Right lobe of liver (tissue), 6 donors: ENCODE results near the gene DLG2. TPM values are rescaled to one million over a fixed set of nuclear protein-coding genes. Genes with fewer than 3 reads are reported as not detected.

Experiments used
- ATAC-seq, 4 donors: fragments of 200-7000 bp; cut with Tn5 transposase; one replicate each; pipeline ENCODE4 v1.9.1; 2020; ENCODE audit warnings: mild to moderate bottlenecking in 4 of 4, moderate library complexity in 4 of 4
- DNase-seq, 3 donors: peaks; one replicate each; pipeline ENCODE4 v3.0.0-alpha.2; 2020
- H3K27ac ChIP-seq, 3 donors: fragments of 200-600 bp; one replicate each; pipeline ENCODE4 v1.8.0; 2022
- H3K27me3 ChIP-seq, 2 donors: fragments of 200-600 bp; one replicate each; pipeline ENCODE4 v1.8.0; 2022
- H3K36me3 ChIP-seq, 4 donors: fragments of 200-600 bp; sonication (generic) in 1 of 4; one replicate each; pipeline versions ENCODE4 v1.5.1 to v1.8.0; 2017 to 2022; ENCODE audit warnings: control low read depth in 1 of 4
- H3K4me1 ChIP-seq, 4 donors: fragments of 200-600 bp; sonication (generic) in 1 of 4; one replicate each; pipeline versions ENCODE4 v1.5.1 to v1.8.0; 2017 to 2022; ENCODE audit warnings: control low read depth in 1 of 4
- H3K4me3 ChIP-seq, 3 donors: fragments of 200-600 bp; one replicate each; pipeline ENCODE4 v1.8.0; 2022
- H3K9me3 ChIP-seq, 4 donors: fragments of 200-600 bp; sonication (generic) in 1 of 4; one replicate each; pipeline versions ENCODE4 v1.5.1 to v1.8.0; 2017 to 2022; ENCODE audit warnings: control low read depth in 1 of 4
- CTCF ChIP-seq, 4 donors: fragments of 200-600 bp in 3 of 4; fragments of 450-650 bp in 1 of 4; IDR thresholded peaks; one replicate each; pipeline versions ENCODE4 v1.5.1 to v1.8.0; 2016 to 2022; ENCODE audit warnings: antibody characterized with exemption in 4 of 4, mild to moderate bottlenecking in 2 of 4
- POLR2A ChIP-seq: fragments of 450-650 bp; IDR thresholded peaks from one replicate; pipeline ENCODE4 v1.6.1; 2017; ENCODE audit warnings: antibody characterized with exemption, mild to moderate bottlenecking
- WGBS: methylation state at CpG from one replicate; pipeline ENCODE4 v1.1.6; 2018; ENCODE audit warnings: low coverage, low lambda C conversion rate; ENCODE audit not compliant: insufficient coverage; ENCODE audit errors: missing lambda C conversion rate; 5-methylcytosine and 5-hydroxymethylcytosine counted together
- intact Hi-C, 2 donors: fragments of 100-400 bp; cut with DNase I; formaldehyde crosslinking; loops; one replicate each; pipeline versions ENCODE4 v1.11.2 to v1.14.1; 2022
- total RNA-seq, 6 experiments: library from RNA; depleted of rRNA in 2 of 6; stranded (reverse); fragments of >200 nt in 2 of 6; fragmentation: NEBNext Ultra II Directional in 3 of 6; extraction: Animal tissue kit (Norgen Biotek cat#: 25700) in 3 of 6; gene quantifications; one replicate each; pipeline versions ENCODE4 v1.1.0 to v1.2.4, GENCODE V29; 2016 to 2023
- donor health status: DM: no; HTN: yes; CAD: no.
- donor health status: DM: no; HTN: no; CAD: no.
- donor health status: DM: no; HTN: no; CAD: no.
- donor health status: DM: no; HTN: yes; CAD: no.
- donor health status: DM: no; HTN: yes; CAD: no.

DLG2 gene
- total RNA-seq, 6 experiments from 2014 or later, result 1.2 to 6.4 (median 2.5) TPM

- no peaks in the 10 kb centered on the region for H3K4me1 ChIP-seq
- H3K9me3 ChIP-seq, result no peaks in the 10 kb centered on the region
- 75% methylated on average over 2 of the region's 2 CpGs for WGBS
- H3K36me3 ChIP-seq, result no peaks in the 10 kb centered on the region
- ATAC-seq, result no peak
- no peak overlapping the region for H3K4me3 ChIP-seq
- DNase-seq, result no peak
- H3K27ac ChIP-seq, result no peak overlapping the region
- TF ChIP-seq POLR2A (no peak), CTCF (IDR thresholded peaks at IDR 0.05) (no peak)
- no peaks in the 10 kb centered on the region for H3K27me3 ChIP-seq
- intact Hi-C loops, result no loop called here
Observed at GRCh38 chr11:83629775-83630174, 1997.4 kb downstream of the DLG2 start.

- WGBS, result 65% methylated on average over 5 of the region's 5 CpGs
- ATAC-seq (no peak), DNase-seq (no peak)
- no peak overlapping the region for H3K4me3 ChIP-seq
- intact Hi-C loops, result no loop called here
- no peaks in the 10 kb centered on the region for H3K4me1 ChIP-seq
- no peak for TF ChIP-seq CTCF (IDR thresholded peaks at IDR 0.05)
- TF ChIP-seq POLR2A, result no peak
- H3K27ac ChIP-seq, result no peak overlapping the region
- no peaks in the 10 kb centered on the region for H3K9me3 ChIP-seq
- H3K27me3 ChIP-seq, result no peaks in the 10 kb centered on the region
- no peaks in the 10 kb centered on the region for H3K36me3 ChIP-seq
Observed at GRCh38 chr11:83628622-83629355, 1998.4 kb downstream of the DLG2 start.

- H3K4me3 ChIP-seq, result no peak overlapping the region
- ATAC-seq (no peak), DNase-seq (no peak)
- no peaks in the 10 kb centered on the region for H3K36me3 ChIP-seq
- no peaks in the 10 kb centered on the region for H3K4me1 ChIP-seq
- H3K9me3 ChIP-seq, result no peaks in the 10 kb centered on the region
- no peak overlapping the region for H3K27ac ChIP-seq
- intact Hi-C loops, result no loop called here
- H3K27me3 ChIP-seq, result no peaks in the 10 kb centered on the region
- TF ChIP-seq CTCF (IDR thresholded peaks at IDR 0.05) (no peak), POLR2A (no peak)
- 82% methylated on average over 3 of the region's 3 CpGs for WGBS
Observed at GRCh38 chr11:83625336-83625735, 2001.8 kb downstream of the DLG2 start.

GRCh38 chr11:83617671-83618070 is 2009.5 kb downstream of the DLG2 start:
- no peaks in the 10 kb centered on the region for H3K9me3 ChIP-seq
- no peak overlapping the region for H3K27ac ChIP-seq
- no peaks in the 10 kb centered on the region for H3K27me3 ChIP-seq
- TF ChIP-seq POLR2A (no peak), CTCF (IDR thresholded peaks at IDR 0.05) (no peak)
- ATAC-seq (no peak), DNase-seq (no peak)
- H3K4me1 ChIP-seq, result no peaks in the 10 kb centered on the region
- intact Hi-C loops, result no loop called here
- 62% methylated on average over 1 of the region's 1 CpG for WGBS
- no peaks in the 10 kb centered on the region for H3K36me3 ChIP-seq
- H3K4me3 ChIP-seq, result no peak overlapping the region
